HG03039 (cell line): ENCODE data around the gene SLC9A9.

Experiments used
- ATAC-seq: cut with Tn5 transposase; IDR thresholded peaks from one replicate; pipeline ENCODE4 v1.9.1; 2021; ENCODE audit warnings: mild to moderate bottlenecking, moderate library complexity; ENCODE audit not compliant: unreplicated experiment

Gene SLC9A9

DNA sequence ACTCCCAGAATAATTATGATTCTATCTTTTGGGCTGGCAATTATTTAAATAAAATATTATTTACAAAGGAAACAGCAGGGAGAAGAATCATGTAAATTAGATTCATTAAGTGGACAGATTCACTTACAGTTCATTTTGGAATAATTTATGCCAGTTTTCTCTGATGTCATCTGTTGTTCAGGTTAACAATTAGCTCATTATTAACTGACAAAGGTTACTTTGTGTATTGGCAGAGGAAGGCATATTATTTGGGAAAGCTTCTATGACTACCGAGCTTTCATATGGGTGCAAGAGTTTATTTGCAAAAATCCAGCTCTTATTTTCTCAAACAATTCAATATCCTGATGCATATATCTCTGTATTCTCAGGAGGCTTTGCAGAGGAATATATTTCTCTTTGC lies 504.3 kb downstream of the SLC9A9 start:
- no peak for ATAC-seq

DNA sequence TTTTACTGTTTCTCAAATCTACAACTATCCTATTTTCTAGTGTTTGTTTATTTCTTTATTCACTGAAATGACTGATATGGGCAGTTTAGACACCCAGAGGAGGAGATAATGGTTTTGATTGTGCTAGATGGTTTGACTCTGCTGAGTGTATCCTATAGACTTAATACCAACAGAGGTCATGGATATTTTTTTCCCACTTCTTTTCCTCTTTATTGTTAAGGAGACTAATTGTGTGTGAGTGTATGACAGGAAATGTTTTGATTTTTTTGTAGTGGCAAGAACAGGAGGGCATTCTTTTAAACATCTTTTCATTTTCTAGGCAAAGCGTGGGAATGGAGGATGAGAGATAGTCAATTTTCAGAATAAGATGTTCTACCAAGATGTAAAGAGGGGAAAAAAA lies 505.2 kb downstream of the SLC9A9 start:
- no peak for ATAC-seq

DNA sequence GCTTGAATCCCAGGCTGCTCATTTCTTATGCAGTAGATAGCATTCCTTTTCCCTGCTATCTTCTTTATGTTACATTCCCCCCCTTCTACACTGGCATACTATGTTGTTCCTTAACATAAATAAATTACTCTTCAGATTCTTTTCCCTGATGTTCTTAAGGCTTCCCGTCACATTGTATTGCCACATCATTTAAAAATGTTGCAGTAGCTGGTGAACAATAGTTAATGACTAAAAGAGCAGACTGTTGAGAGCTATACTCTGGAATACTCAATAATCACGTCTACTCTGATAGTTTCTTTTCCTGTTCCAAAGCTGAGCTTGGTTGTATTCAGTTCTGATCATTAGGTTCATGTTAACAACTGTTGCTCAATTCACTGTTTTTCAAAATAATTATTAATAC lies 508.8 kb downstream of the SLC9A9 start:
- ATAC-seq = no peak

DNA sequence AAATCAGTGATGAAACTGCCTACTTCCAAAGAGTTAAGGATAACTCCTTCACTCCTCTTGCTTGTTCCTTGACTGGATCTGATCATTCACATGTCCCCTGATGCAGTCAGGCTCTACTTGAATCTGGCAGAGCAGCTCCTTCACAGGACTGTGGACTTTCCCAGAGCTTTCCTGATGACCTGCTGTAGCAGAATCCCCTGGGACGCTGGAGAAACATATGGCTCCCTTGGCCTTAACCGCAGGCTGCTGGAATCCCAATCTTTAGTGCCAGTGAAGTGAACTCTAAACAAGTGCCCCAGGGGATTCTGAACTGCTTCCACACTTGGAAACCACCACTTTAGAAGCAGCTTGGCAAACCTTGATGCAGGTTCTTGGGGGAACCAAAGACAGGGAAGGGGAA lies 510.9 kb downstream of the SLC9A9 start:
- ATAC-seq = no peak

DNA sequence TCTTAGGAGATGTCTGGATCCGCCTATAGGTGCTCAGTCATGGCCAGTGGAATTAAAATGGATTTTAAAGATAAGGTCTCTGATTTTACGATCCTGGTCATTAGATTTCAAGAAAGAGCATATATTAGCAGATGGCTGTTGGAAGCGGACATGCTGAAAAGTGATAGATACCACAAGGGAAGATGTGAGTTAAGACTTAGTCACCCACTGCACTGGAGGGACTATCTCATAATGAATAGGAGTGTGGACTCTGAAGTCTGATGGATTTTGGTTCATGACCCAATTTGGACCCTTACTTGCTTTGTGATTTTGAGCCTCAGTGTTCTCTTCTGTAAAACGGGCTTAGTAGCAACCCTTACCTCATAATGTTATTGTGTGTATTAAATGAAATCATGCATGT lies 514.0 kb downstream of the SLC9A9 start:
- no peak for ATAC-seq

DNA sequence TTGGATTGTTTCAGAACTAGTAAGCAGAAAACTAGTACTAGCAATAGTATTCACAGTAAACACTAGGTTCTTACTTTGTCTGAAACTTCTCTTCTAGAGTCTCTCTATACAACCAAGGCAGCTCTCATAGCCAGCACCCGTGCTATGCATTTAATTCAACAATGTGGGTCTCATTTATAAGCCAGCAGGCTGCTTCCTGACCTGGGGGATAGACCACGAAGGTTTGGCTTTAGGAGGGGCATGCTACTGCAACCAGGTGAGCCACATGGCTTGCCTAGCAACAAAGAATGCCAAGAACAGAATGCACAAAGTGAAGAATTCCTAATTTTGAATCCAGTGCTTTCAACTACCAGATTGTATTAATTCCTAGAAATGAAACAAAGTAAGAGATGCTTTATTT lies 514.9 kb downstream of the SLC9A9 start:
- no peak for ATAC-seq

DNA sequence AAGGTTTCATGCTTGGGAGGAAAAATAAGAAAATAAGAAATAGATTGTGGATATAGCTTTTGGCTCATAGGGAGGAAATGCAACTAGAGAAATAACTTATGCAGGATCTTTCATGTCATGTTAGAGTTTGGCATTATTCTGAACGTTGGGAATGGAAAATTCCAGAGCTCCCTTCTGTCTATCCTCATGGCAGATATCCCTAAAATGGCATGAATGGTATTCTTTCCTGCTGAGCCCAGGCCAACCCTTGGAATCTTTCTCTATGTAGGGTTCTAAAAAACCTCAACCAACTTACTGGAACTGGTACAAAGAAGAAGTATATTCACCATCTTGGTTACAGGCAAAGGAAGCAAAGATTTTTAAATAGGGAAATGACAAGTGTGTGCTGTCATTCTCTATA lies 516.2 kb downstream of the SLC9A9 start:
- ATAC-seq = no peak

DNA sequence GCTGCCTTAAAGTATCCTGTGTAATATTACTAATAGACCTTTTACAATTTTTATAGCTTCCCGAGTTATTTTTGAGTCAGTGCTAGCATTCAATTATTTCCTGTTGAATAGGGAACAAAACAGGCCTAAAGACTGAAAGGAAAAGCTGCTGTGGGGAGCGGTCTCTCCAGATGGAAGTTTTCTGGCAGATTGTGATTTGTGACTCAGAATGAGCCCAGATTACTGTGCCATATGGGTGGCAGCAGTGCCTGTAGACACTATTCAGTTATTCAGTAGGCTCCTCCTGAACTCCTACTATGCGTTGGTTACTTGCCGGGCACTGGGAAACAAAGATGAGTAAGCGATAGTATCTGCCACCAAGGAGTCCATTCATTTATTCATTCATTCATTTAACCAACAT lies 516.9 kb downstream of the SLC9A9 start:
- ATAC-seq = no peak

DNA sequence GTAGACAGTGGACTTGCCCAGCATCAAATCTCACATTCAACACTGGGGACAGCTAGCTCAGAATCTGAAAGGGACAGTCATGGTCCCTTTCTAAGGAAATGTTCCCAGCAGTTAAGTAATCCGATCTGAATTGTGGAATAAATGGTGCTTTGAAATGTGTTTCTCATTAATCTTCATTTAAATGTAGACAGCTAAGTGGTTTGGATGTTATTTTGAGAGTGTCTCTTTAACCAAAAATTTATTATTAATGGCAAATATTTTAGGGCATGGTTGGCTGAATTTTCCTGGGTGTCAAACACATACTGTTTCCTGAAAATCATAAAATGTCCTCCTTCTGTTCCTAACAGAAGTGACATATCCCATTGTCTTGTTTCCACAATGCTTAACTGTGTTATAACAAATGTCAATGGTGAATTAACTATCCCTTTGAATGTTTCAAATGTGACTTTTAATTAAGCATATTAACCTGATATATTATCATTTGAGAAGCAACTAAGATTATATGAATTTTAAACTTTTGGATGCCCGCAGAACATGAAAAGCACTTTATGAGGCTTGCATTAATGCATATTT lies 517.9 kb downstream of the SLC9A9 start:
- no peak for ATAC-seq

DNA sequence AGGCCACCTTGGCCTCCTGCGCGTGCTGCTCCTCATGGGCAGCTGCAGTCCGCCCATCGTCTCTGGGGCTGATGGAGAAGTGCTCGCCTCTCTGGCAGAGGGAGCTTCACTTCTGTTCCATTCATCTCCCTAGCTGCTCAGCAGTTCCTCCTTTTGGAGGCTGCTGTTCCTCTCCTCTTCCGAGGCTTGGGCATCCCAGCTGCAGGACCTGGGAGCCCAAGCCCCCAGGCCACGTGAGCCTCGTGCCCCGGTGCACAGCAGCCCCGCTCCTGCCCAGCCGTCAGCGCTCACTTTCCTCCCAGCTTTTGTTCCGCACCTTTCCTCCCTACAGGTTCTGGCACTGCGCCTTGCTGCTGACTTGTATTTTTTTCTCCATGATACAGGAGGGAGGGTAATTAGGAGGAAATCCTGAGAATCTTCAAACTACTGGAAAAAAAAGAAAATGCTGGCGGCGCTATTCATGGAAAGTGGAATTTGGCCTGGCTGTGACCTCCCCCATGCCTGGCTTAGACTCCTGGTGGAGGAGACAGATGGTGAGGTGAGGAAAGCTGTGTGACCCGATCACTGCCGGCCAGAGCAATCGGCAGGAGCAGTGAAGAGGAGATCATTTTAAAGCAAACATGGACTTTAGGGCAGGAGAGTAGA lies 518.6 kb downstream of the SLC9A9 start:
- ATAC-seq = no peak

DNA sequence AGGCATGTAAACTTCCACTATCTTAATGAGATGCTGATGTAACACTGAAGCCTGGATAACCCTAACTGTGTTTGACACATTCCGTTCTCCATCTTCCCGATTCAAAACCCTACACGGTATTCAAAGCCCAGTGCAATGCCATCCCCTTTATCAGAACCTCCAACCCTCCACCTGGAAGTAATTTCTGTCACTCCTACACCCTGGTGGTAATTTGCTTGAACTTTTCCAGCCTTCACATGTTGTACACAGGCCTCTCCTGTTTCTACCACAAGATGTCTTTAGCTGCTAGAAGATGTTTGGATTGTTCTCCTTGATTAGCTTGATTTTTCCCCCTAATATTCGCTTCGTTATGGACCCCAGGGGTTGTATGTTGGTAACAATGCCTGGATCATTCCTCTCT lies 519.8 kb downstream of the SLC9A9 start:
- ATAC-seq = no peak

DNA sequence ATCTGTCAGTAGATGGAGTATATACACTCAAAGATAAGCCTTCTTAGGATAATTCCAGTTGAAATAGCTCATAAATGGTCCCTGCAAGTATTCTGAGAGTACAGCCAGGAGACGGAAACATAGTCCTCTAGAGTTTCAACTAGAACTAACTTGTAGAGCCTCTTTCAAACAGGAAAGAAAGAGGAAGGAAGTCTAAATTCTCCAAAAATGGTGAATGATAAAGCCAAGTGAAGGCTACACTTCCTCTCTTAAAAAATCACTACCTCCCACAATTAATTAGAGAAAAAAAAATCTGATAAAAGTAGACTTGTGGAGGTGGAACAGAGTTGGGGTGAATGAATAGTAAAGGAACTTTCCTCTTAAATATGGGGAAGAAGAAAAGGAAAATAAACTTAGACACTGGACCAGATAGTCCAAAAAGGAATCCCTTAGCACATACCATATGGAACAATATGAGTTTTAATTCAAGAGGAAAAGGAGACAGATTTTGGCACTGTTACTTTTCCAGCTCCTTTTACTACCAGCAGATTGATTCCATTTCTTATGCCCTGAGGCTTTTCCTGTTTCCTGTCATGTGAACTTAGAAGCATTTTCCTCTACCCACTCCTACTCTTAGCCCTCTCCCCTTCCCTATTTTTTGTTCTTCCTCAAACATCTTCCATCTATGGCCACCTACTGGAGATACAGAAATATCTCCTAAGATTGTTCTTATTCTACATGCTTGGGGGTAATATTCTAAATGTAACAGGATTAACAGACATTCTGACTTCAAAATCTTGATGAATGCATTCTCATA lies 521.1 kb downstream of the SLC9A9 start:
- ATAC-seq = no peak

DNA sequence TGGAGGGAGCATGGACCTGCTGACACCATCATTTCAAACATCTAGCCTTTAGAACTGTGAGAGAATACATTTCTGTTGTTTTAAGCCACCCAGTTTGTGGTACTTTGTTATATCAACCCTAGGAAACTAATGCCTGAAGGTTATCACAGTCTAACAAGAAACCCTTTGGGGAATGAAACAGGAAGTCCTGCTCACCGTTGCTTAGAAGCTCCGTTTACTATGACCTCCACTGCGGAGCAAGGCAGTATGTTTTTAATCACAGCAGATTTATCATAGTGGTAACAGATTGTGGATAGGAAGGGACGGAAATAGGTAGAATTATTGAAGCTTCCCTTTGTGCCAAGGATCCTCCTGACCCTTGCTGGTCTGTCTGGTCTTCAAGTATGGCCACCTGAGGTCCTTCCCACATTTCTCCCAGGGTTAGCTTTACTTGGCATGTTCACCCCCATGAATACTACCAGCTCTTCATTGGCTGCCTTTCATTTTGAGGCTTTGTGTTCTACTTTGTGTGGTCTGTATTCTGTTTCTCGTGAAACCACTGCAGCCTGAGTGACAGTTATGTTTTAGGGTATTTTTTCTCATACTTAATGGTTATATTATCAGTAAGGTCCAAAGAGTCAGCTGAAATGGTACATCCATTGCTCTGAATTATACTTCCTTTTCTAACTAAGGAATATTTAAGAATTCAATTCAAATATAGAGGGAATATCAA lies 527.1 kb downstream of the SLC9A9 start:
- ATAC-seq = no peak

DNA sequence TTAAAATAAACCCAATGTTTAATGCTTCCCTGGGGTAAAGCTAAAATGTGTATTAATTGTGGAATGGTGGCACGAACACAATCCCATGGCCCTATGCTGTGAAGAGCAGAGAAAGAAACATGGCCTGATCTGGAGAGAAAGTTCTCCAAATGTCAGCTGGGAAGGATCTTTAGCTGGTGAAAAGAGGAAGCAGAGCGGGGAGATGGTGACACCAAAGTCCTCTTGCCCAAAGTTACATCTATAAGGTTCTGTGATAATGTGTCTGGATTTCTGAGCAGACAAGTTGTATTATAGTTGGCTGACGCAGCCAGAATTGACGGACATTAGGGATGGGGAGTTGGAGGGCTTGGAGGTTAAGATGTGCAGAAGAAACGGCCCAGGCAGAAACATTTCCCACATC lies 532.5 kb downstream of the SLC9A9 start:
- ATAC-seq = no peak

DNA sequence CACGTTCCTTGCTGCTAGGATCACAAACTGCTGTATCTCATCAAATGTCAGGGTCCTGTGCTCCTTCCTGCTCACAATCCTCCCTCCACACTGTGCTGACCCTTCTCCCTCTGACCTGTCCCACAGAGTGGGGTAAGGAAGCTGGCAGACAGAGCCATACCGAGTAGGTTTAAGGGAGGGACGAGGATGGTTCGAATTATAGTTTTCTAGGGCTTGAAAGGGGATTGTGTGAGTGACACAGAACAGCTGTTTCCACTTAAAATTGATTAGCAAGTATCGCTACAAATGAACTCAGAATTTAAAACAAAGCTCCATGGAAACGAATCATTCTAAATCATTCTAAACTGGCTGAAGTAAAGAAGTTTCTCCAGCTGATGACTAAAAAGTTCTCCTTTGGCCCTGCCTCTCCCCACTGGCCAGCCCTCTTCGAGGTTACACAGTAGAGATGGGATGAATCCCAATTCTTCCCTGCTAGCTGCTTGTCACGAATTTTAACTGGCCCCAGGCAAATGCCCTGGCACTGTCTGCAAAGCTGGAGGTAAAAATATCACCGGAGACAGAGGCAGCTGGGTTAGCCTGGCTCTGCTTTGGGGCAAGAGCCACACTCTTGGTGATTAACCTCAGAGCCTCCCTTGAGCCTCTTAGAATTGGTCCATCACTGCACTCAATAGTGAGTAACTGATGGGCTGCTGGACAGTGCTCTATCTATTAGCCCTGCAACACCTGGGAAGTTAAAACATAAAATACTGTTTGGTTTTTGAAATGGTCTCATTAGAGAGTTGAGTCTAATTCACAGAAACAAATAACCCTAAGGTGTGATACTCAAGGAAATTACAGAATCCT lies 533.8 kb downstream of the SLC9A9 start:
- ATAC-seq = no peak

DNA sequence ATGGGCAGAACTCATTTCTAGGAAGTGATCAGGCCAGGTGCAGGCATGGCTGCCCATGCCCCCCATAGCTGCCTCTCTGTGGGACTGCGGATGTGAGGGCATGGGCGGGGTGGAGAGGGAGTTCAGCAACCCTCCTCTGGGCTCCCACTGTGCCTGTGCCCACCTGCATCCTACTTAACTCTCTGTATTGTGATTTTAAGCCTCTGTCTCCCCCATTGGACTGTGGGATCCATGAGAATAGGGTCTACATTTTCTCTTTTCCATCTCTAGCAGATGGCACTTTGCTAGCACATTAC lies 534.4 kb downstream of the SLC9A9 start:
- ATAC-seq = no peak

DNA sequence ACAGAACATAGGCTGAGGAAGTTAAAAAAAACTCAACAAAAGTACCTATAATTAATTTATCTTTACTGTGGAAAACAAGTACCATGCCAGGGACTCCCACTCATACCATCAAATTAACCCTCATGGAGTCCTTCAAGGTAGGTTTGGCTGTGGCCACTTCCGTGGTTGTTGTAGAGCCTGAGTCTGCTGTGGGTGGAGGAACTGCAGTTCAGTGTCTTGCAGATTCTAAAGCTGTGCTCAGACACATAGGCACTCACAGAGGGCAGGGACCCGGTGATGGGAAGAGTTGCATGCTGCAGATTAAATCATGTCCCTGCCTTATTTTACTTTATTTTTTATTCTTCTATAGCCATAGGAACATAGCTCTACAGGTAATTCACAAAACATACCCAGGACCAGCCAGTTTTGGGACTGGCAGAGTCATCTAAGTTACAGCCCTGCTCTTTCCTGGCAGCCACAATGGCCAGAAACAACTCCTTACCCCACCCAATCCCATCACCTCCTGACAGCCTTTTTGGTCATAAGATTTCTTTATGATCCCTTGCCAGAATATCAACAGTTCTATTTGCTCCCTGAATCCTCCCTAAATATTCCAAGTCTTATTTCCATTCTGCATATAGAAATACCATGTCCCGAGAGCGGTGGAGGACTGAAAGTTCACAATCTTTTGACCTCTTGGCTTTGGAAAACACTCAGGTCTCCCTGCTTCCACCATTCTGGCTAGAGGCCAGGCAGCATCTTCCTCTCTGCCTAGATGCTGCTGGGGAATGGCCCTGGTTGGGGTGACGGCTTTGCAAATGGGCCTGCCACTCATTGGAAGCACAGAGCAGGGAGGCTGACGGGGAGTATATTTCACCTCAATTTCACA lies 535.0 kb downstream of the SLC9A9 start:
- ATAC-seq = no peak

DNA sequence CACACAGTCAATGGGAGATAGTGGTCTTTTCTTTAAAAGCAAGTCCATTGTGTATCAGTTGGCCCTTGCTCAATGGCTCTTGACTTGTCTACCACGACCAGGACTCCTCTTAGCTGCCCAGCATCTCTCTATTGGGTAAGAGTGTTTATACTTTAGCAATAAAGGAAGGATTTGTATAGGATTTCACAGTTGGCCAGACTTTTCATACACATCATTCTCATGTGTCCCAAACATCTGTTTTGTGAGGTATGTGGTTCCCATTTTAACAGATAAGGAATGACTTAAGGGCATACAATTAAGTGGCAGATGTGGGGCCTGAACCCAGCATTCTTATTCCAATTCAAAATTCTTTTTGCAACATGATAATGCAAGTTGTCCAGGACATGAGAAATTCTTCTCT lies 537.2 kb downstream of the SLC9A9 start:
- no peak for ATAC-seq

DNA sequence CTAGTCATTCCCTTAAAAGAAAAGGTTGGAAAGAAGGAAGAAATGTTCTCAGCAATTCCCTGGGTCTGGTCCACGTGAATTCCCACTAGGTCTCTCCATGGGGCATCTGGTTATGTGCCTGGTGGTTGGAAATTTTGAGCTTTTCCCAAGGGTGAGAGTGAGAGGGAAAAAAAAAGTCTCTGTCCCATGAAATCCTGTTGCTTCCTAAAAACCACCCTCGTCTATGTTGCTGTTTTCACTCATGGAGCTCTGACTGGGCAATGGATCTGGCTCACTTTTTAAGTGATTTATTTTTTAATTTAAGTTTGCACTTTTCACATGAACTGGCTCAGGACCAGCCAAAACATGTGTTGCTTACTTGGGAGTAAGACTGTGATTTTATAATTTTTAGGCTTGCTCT lies 538.6 kb downstream of the SLC9A9 start:
- ATAC-seq = no peak

DNA sequence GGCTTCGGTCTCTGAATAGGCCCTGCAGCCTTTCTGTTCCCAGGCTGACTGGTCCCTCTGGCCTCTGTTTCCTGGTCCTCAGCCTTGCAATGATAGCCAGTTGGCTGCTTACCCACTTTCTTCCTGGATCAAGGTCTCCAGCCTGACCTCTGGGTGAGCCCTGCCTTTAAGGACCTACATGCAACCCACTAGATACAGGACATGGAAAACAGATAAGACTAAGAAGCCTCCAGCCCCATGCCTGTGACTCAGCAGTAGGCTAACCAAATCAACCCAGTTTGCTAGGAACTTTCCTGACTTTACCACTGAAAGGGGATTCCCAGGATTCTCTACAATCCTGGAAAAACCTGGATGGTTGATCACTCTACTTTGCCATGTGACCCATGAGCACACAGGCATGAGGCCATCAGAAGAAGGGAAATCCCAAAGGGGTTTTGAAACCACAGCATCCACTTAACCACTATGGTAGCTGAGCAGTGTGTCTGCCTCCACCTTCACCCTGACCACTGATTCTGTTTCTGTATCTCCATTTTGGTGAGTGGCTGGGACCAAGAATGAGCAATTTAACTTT lies 540.6 kb downstream of the SLC9A9 start:
- ATAC-seq = peak; percentile 87
